Suprapubic skin (tissue), 4 donors: ENCODE measurements around the gene SVIL.

Experiments
- EP300 ChIP-seq: sonication (generic); formaldehyde crosslinking; IDR thresholded peaks from one replicate; pipeline ENCODE4 v1.6.1; 2017; ENCODE audit warnings: antibody characterized with exemption
- POLR2A ChIP-seq, 2 donors: fragments of 450-650 bp; IDR thresholded peaks; one replicate each; pipeline ENCODE4 v1.6.1; 2017; ENCODE audit warnings: antibody characterized with exemption in 2 of 2, mild to moderate bottlenecking in 2 of 2, moderate library complexity in 2 of 2
- POLR2AphosphoS5 ChIP-seq, 3 donors: sonication (generic); formaldehyde crosslinking; IDR thresholded peaks; one replicate each; pipeline ENCODE4 v1.6.1; 2017; ENCODE audit warnings: antibody characterized with exemption in 3 of 3
- TF ChIP-seq, protein P1 (sequence below), 2 donors: fragments of 200-600 bp in 1 of 2; fragments of 450-650 bp in 1 of 2; sonication (generic) in 1 of 2; IDR thresholded peaks; one replicate each; pipeline ENCODE4 v1.5.1; 2016 to 2019; ENCODE audit warnings: antibody characterized with exemption in 2 of 2, mild to moderate bottlenecking in 1 of 2, moderate library complexity in 1 of 2

DNA sequence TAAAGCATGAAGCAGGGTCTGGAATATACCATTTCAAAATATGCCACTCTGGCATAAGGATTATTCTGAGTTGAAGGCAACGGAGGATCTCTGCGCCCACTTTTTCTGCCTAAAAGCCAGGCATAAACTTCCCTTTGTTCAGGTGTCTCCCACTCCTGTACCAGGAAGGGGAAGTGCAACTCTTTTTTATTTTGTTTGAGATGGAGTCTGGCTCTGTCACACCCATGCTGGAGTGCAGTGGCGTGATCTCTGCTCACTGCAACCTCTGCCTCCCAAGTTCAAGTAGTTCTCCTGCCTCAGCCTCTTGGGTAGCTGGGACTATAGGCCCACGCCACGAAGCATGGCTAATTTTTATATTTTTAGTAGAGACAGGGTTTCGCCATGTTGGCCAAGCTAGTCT, 18.2 kb downstream of the SVIL start:
- TF ChIP-seq, protein P1, sequence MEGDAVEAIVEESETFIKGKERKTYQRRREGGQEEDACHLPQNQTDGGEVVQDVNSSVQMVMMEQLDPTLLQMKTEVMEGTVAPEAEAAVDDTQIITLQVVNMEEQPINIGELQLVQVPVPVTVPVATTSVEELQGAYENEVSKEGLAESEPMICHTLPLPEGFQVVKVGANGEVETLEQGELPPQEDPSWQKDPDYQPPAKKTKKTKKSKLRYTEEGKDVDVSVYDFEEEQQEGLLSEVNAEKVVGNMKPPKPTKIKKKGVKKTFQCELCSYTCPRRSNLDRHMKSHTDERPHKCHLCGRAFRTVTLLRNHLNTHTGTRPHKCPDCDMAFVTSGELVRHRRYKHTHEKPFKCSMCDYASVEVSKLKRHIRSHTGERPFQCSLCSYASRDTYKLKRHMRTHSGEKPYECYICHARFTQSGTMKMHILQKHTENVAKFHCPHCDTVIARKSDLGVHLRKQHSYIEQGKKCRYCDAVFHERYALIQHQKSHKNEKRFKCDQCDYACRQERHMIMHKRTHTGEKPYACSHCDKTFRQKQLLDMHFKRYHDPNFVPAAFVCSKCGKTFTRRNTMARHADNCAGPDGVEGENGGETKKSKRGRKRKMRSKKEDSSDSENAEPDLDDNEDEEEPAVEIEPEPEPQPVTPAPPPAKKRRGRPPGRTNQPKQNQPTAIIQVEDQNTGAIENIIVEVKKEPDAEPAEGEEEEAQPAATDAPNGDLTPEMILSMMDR (IDR thresholded peaks at IDR 0.05): no peak
- no peak for TF ChIP-seq POLR2A (IDR thresholded peaks at IDR 0.05)
- no peak for TF ChIP-seq POLR2AphosphoS5 (IDR thresholded peaks at IDR 0.05)
- no peak for TF ChIP-seq EP300
